ENCODE measurements around the gene TMEM14C.

DNA sequence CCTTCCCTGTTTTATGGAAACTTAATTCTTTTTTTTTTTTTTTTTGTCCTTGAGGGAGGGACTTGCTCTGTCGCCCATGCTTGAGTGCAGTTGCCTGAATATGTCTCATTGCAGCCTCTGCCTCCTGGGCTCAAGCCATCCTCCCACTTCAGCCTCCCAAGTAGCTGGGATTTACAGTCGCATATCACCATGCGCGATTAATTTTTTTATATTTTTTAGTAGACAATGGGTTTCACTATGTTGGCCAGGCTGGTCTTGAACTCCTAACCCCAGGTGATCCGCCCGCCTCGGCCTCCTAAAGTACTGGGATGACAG is 654 bp downstream of the TMEM14C start:
- TF ChIP-seq, protein P1, sequence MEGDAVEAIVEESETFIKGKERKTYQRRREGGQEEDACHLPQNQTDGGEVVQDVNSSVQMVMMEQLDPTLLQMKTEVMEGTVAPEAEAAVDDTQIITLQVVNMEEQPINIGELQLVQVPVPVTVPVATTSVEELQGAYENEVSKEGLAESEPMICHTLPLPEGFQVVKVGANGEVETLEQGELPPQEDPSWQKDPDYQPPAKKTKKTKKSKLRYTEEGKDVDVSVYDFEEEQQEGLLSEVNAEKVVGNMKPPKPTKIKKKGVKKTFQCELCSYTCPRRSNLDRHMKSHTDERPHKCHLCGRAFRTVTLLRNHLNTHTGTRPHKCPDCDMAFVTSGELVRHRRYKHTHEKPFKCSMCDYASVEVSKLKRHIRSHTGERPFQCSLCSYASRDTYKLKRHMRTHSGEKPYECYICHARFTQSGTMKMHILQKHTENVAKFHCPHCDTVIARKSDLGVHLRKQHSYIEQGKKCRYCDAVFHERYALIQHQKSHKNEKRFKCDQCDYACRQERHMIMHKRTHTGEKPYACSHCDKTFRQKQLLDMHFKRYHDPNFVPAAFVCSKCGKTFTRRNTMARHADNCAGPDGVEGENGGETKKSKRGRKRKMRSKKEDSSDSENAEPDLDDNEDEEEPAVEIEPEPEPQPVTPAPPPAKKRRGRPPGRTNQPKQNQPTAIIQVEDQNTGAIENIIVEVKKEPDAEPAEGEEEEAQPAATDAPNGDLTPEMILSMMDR (optimal IDR thresholded peaks at IDR 0.05 in 1 of 3, IDR thresholded peaks at IDR 0.05 in 1 of 3, conservative IDR thresholded peaks at IDR 0.05 in 1 of 3; ENCODE audit: extremely low read depth in 1 of 3, insufficient read depth in 2 of 3, low read length in 3 of 3), result no peak
- TF ChIP-seq EZH2 (IDR thresholded peaks at IDR 0.05; ENCODE audit: low read length), result no peak

Measured in keratinocyte (primary cell).